ENCODE measurements around the gene NUDT19. TPM values are rescaled to one million over a fixed set of nuclear protein-coding genes. Genes with fewer than 3 reads are reported as not detected.
"Not testable (repeated sequence)": the region's sequence is repeated elsewhere in the genome, so short reads cannot be mapped to it uniquely, and the experiment has no call there.

NUDT19 gene
- 7.8 TPM for polyA plus RNA-seq (2013, experiment 1 of 2; ENCODE audit: insufficient read length)
- 8.0 TPM for polyA plus RNA-seq (2013, experiment 2 of 2; ENCODE audit: insufficient read length)

DNA sequence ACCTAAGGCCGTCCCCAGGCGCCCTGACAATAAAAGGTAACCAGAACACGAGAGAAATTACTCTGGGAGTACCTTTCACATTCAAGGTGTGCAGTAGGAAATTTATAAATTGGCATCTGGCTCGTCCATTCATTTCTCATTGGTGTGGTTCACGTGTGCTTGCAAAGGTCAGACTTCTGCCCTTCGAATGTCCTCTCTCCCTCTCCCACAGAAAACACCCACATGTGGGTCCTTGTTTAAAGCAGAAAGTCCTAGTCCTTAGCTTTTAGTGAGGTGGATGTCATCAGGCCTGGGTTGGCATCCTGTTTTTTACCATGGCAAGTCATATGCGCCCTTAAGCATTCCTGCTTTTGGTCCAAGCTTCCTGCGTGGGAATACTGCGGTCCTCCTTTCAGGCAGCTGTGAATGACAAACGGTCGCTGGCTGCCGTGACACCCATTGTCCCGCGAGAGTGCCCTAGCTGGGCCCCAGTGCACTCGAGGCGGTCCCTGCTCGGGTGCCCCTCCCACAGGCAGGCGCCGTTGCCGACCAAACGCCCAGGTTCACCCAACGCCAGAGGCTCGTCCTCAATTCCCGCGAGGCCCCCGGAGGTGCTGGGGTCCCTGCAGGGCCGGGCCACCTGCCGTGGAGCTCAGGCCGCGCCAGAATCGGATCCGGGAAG is at the start of gene NUDT19:
TSS of gene NUDT19 (plus strand) at position 531 of the 661 bp plus-strand sequence. CDS start 140 bp downstream, outside the sequence.
- DNase-seq, result peak; percentile 86

DNA sequence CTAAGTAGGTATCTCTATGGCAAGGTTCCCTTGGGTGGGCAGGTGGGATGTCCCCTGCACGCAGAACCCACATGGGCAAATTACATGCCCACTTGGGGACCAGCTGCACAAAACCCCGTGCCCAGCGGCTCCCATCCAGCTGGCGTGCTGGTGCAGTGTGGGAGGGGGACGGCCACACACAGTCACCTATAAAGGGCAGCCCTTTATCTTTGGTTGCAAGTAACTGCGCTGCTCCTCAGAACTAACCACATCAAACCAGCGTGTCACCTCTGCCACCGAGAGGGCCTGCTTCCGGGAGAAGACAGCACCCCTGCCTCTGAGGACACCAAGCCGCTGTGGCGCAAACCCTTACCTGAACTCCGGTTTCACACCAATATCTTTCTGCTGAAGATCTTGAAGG is 48.9 kb upstream of the NUDT19 start:
- no peak for DNase-seq

- no peak for DNase-seq
Measured at GRCh38 chr19:32646556-32646955, 45.1 kb upstream of the NUDT19 start.

GRCh38 chr19:32647361-32647760 is 44.3 kb upstream of the NUDT19 start:
- DNase-seq, result no peak

DNA sequence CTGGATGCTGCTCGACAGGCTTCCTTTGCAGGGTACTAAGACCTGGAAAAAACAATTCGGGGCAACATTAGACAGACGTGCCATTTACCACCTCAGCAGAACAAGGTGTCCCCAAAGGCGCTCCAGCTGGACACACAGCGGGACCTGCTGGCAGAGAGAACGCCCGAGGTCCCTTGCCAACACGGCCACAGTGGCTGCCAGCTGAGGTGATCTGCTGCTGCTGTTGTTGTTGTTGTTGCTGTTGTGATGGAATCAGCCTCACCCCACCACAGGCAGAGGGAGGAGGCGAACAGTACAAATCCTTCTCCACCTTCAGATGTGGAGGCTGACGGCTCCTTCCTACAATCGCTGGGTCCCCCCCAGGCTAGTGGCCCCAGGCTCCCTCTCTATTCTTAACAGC is 41.9 kb upstream of the NUDT19 start:
- DNase-seq, result no peak

- DNase-seq, result no peak
Measured at GRCh38 chr19:32650671-32651070, 41.0 kb upstream of the NUDT19 start.

- DNase-seq, result peak; percentile 19
Measured at GRCh38 chr19:32651729-32652140, 39.9 kb upstream of the NUDT19 start.

DNA sequence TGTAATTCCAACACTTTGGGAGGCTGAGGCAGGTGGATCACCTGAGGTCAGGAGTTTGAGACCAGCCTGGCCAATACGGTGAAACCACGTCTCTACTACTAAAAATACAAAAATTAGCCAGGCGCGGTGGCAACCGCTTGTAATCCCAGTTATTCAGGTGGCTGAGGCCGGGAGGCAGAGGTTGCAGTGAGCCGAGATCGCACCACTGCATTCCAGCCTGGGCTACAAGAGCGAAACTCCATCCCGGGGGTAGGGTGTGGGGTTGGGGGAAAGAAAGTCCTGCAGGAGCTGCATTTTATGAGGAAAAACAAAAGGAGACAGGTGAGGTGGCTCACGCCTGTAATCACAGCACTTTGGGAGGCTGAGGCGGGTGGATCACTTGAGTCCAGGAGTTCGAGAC is 39.3 kb upstream of the NUDT19 start:
- not testable (repeated sequence) for DNase-seq

- peak; percentile 33 for DNase-seq
Measured at GRCh38 chr19:32652894-32653598, 38.6 kb upstream of the NUDT19 start.

- no peak for DNase-seq
Measured at GRCh38 chr19:32653599-32653915, 38.1 kb upstream of the NUDT19 start.

DNA sequence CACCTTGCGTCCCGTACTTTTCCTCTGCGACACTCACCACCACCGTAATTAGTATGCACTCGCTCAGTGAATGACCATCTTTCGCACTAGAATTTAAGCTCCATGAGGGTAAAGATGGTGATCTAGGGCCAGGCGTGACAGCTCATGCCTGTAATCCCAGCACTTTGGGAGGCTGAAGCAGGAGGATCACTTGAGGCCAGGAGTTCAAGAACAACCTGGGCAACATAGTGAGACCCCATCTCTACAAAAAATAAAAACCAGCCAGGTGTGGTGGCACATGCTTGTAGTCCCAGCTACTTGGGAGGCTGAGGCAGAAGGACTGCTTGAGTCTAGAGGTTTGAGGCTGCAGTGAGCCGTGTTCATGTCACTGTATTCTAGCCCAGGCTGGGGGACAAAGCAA is 35.2 kb upstream of the NUDT19 start:
- not testable (repeated sequence) for DNase-seq

DNA sequence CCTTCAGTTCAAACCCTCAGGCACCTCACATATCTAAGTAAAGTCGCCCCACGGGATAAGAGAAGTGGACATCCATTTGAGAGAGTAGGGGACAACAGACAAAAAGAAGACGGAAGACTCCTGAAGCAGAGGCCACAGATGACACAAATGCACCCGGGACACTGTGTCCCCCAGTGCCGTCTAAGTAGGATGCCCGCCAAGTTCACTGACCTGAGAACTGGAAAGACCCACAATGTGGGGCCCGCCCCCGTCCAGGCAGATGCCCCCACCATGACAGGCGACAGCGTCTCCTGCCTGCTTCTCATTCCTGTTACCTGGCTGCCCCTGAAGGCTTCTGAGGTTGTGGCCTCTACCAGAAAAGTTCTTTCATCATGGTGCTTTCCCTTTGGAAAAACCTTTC is 33.5 kb upstream of the NUDT19 start:
- no peak for DNase-seq

DNA sequence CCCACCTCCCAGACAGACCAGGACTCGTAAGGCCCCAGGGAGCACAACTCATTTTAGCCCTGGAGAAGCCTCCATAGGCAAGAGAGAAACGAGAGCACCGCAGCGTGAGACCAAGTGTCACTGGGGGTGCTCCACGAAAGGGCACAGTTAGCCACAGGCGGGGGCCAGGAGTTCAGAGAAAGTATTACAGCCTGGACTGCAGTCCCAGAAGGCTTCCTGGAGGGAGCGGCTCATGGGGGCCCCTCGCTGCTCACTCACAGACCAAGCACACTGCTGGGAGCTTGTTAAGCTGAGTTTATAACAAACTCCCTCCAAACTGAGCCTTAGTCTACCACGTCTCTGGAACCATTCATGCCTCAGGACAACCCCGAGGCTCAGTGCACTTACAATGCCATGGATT is 33.1 kb upstream of the NUDT19 start:
- DNase-seq, result no peak

- DNase-seq, result no peak
Measured at GRCh38 chr19:32661318-32661717, 30.3 kb upstream of the NUDT19 start.

DNA sequence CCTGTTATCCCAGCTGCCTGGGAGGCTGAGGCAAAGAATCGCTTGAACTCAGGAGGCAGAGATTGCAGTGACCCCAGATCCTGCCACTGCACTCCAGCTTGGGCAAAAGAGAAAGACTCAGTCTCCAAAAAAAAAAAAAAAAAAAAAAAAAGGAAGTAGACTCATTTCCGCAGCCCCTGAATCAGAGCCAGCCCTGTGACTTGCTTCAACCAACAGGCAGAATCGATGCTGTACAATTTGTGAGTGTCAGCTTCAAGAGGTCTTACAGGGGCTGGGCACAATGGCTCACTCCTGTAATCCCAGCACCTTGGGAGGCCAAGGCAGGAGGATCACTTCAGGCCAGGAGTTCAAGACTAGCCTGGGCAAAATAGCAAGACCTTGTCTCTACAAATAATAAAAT is 29.4 kb upstream of the NUDT19 start:
- DNase-seq, result no peak

DNA sequence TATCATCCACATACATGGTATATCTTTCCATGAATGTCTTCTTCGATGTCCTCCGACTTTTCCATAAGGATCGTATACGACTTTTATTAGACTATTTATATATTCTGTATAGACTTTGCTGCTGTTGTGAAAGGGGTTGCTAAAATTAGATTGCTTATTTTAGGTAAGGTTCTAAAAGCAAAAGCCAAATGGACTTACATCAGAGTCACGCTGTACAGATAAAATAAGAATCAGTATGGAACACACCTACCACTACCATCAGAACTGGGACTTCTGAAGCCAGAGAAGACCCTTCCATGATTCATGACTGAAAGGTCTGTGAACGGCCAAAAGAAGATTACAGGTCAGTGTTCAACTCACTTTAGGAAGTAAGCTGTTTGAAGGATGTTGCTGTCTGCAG is 25.5 kb upstream of the NUDT19 start:
- no peak for DNase-seq

DNA sequence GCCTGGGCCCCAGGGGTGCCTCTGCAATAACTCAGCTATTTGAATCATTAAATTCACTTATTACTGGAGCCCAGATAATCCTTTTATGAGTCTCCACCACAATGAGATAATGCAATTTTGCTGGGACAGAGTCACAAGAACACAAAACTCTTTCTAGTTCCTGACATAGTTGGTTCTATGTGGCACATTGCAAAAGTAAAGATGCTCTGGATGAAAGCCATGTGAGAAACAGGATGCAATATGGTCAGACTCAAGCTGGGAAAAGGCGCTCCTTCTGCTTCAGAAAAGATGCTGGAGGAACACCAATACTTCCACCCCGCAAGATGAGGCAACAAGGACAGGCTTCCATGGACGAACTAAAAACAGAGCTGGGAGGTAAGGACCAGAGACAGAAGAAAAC is 22.3 kb upstream of the NUDT19 start:
- DNase-seq, result no peak

DNA sequence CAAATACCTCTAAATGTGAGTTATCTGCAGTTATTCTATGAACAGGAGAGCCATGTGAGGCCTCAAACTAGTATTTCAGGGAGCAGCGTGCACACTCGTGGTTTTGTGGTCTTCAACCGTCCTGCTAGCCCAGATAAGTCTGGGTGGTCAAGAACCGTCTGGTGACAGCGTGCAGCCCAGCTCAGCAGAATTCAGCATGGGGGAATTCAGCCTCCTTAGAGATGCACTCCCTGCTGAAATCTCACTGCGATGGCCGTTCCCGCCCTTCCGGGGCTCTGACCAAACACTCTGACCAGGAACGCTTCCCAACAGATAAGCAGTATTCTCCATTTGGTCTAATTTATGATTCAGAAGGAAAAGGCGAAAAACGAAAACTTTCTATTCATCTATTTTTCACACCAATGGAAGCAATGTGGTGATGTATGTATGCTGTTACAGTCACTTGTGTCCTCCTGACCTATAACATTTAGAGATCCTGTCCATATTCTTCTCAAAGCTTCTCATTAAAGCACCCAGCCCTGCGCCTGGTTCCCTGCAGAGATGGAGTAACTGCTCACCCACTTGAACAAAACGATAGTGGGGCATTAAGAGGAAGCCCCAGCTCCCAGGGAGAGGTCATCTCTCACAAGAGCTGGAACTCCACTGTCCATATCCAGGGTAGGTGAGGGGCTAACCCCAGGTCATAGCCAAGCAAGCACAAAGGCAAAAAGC is 19.6 kb upstream of the NUDT19 start:
- DNase-seq, result no peak

DNA sequence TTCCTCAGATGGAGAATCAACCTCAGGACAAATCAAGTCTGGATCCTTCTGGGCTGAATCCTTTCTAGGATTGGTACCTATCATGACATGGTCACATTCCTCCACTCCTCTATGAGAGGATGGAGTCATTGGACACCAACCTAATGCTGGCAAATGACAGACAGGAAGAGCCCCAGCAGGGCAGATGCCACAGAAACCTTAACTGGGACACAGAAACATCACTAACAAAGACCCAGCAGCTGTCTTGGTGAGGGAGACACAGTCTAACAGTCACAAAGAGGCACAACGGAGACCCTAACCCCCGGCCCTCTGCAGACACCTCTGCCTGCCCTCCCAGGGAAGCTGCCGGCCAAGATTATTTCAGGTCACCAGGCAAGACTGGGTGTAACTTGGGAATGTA is 18.8 kb upstream of the NUDT19 start:
- no peak for DNase-seq

- no peak for DNase-seq
Measured at GRCh38 chr19:32673573-32673972, 18.0 kb upstream of the NUDT19 start.

DNA sequence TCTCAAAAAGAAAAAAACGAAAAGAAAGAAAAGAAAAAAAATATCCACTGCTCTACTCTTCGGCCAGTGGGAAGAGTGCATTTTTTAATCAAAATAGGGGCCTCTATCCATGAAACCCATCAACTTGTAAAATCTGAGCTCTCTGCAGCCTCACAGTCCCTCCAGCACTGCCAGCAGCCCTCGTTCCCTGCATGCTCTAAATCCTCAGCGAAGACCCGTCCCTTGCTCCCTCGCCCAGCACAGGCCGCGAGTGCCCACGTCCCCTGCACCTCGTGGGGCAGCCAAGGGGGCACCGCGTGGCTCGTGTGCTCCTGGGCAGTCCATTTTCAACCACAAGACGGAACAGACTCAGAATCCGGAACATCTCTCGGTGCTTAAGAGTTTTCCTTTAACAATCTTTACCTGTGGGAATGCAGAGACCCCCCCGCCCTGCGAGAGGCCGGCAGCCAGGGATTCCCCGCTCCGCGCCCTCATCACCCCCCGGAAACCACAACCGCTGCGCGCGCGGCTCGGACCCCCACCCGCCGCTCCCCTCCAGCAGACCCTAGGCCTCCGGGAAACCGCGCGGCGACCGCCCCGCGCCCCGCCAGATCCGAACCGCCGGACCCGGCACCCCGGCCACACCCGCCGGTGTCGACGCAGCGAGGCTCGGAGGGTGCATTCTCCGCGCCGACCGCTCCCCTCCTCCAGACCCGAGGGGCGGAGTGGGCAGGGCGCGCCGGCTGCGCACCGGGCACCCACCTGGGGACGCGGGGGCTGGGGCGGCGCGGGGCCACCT is 17.3 kb upstream of the NUDT19 start:
- no peak for DNase-seq

- DNase-seq, result peak; percentile 98
Measured at GRCh38 chr19:32674931-32675719, 16.5 kb upstream of the NUDT19 start, which contains the start of gene ANKRD27. Gene ANKRD27 (minus strand): TSS chr19:32675180. CDS start chr19:32659015, 16,165 bp downstream.
